Progenitor cell of endocrine pancreas (in vitro differentiated cells): ENCODE results near the gene CAMKK1. TPM values are rescaled to one million over a fixed set of nuclear protein-coding genes. Genes with fewer than 3 reads are reported as not detected.

Experiments
- DNase-seq: peaks from one replicate; pipeline ENCODE4 v3.0.0; 2021; ENCODE audit warnings: low spot score; ENCODE audit not compliant: unreplicated experiment
- H3K27ac Mint-ChIP-seq: 2 replicates; pipeline ENCODE4 v1.8.0; 2021; ENCODE audit warnings: mild to moderate bottlenecking, moderate library complexity, mixed read lengths
- H3K27me3 Mint-ChIP-seq: 2 replicates; pipeline ENCODE4 v1.8.0; 2021; ENCODE audit warnings: mixed read lengths
- H3K36me3 Mint-ChIP-seq: 2 replicates; pipeline ENCODE4 v1.8.0; 2022; ENCODE audit warnings: mixed read lengths; ENCODE audit not compliant: insufficient read depth
- H3K4me1 Mint-ChIP-seq: 2 replicates; pipeline ENCODE4 v1.8.0; 2021; ENCODE audit warnings: low read depth, mixed read lengths
- H3K4me3 Mint-ChIP-seq: 2 replicates; pipeline ENCODE4 v1.8.0; 2021; ENCODE audit warnings: low read depth, mild to moderate bottlenecking, moderate library complexity, mixed read lengths
- H3K9me3 Mint-ChIP-seq: 2 replicates; pipeline ENCODE4 v1.8.0; 2021; ENCODE audit warnings: low read depth, mixed read lengths
- CTCF ChIP-seq: fragments of 200-600 bp; sonication (generic); IDR thresholded peaks from one replicate; pipeline ENCODE4 v1.5.0; 2021; ENCODE audit warnings: antibody characterized with exemption, mild to moderate bottlenecking; ENCODE audit not compliant: unreplicated experiment
- total RNA-seq: library from RNA; stranded (reverse); gene quantifications from 2 replicates; pipeline ENCODE4 v1.2.1, GENCODE V29; 2021

The CAMKK1 gene
- total RNA-seq, 1 donor from 2014 or later: 3.6 TPM

- Mint-ChIP-seq H3K27ac (no peak overlapping the region), H3K36me3 (no peaks in the 10 kb centered on the region), H3K27me3 (no peaks in the 10 kb centered on the region), H3K4me3 (no peak overlapping the region), H3K4me1 (no peaks in the 10 kb centered on the region), H3K9me3 (no peaks in the 10 kb centered on the region)
- DNase-seq: no peak
- TF ChIP-seq CTCF: no peak
Observed at GRCh38 chr17:3921502-3922319, 28.9 kb upstream of the CAMKK1 start.

- no peak for DNase-seq
- no peak overlapping the region for H3K27ac Mint-ChIP-seq
- no peaks in the 10 kb centered on the region for H3K9me3 Mint-ChIP-seq
- TF ChIP-seq CTCF: no peak
- H3K4me1 Mint-ChIP-seq: no peaks in the 10 kb centered on the region
- H3K4me3 Mint-ChIP-seq: no peak overlapping the region
- H3K36me3 Mint-ChIP-seq: no peaks in the 10 kb centered on the region
- H3K27me3 Mint-ChIP-seq: no peaks in the 10 kb centered on the region
Observed at GRCh38 chr17:3921006-3921405, 28.2 kb upstream of the CAMKK1 start.

- Mint-ChIP-seq H3K27ac (no peak overlapping the region), H3K27me3 (no peaks in the 10 kb centered on the region), H3K9me3 (no peaks in the 10 kb centered on the region), H3K4me1 (no peaks in the 10 kb centered on the region), H3K4me3 (no peak overlapping the region), H3K36me3 (no peaks in the 10 kb centered on the region)
- TF ChIP-seq CTCF: no peak
- no peak for DNase-seq
Observed at GRCh38 chr17:3919123-3919624, 26.3 kb upstream of the CAMKK1 start.

DNA sequence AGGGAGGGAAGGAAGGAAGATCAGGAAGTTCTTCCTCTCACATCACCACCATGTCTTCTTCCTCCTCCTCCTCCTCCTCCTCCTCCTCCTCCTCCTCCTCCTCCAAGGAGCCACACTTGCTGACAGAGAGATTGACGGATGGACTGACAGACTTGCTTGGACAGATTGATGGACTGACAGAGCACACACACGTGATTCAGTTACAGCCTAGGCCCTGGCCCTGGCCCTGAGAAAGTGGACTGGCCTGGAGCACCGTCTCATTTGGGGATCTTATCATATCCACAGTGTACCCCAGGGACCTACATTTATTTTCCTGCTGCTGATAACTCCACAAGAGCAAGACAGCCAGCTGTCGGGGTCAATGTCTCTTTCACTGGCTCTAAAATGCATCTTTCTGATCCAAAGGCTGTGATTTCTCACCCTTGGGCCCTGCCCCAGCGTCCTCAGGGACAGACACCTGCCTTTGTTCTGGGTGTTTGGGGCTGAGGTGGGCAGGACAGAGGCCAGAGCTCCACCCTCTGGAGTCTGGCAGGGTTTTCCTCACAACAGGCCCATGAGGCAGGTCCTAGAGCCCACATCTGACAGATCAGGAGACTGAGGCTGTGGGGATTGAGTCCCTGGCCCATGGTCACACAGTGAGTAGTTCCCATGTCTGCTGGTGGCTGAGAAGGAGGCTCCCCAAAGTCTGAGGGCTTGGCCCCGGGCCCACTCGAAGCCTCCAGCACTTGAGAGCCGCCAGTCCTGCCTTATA, 25.7 kb upstream of the CAMKK1 start:
- no peak overlapping the region for H3K4me3 Mint-ChIP-seq
- H3K9me3 Mint-ChIP-seq: no peaks in the 10 kb centered on the region
- no peak for DNase-seq
- no peaks in the 10 kb centered on the region for H3K36me3 Mint-ChIP-seq
- no peak overlapping the region for H3K27ac Mint-ChIP-seq
- H3K4me1 Mint-ChIP-seq: no peaks in the 10 kb centered on the region
- H3K27me3 Mint-ChIP-seq: no peaks in the 10 kb centered on the region
- TF ChIP-seq CTCF: no peak

DNA sequence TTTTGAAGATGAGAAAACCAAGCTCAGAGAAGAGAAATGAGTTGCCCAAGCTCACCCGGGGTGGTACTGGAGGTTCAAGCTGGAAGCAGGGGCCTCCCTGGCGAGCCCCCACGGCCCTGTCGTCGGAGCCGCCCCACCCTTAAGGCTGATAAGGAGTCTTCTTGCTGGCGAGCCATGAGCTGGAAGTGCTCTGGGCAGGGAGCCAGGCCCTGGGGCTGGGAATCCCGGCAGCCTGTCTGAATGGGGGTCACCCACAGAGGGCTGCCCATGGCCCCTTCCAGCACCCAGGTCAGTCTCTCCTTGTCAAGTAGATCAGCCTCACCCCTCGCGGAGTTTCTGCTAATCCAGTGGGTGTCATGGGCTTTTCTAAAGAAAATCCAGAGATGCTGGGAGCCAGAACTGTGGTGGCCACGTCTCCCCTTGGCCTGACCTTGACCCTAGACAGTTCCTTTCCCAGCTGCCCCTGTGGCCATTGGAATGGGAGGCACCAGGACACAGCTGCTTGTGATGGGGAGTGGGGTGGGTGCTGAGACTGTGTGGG, 24.6 kb upstream of the CAMKK1 start:
- Mint-ChIP-seq H3K27ac (no peak overlapping the region), H3K27me3 (peaks cover 3% of the 10 kb centered on the region), H3K9me3 (no peaks in the 10 kb centered on the region), H3K36me3 (no peaks in the 10 kb centered on the region), H3K4me1 (no peaks in the 10 kb centered on the region), H3K4me3 (no peak overlapping the region)
- DNase-seq: no peak
- TF ChIP-seq CTCF: no peak
